Mesenchymal stem cell (in vitro differentiated cells and primary cell): ENCODE measurements around the gene FBXL7.
A peak's percentile ranks its signal among the peaks of the same experiment; 100 is the strongest.

Experiments
- DNase-seq: peaks from one replicate; pipeline ENCODE4 v3.0.0-alpha.2; 2013
- H2AFZ ChIP-seq: one replicate; pipeline ENCODE4 v1.6.1; 2013; ENCODE audit warnings: low read depth, mild to moderate bottlenecking, control low read depth, inconsistent platforms, low read length, moderate library complexity
- H2AK5ac ChIP-seq: 2 replicates; pipeline ENCODE4 v1.6.1; 2013; ENCODE audit warnings: low read length, moderate library complexity, mild to moderate bottlenecking, inconsistent platforms; ENCODE audit not compliant: severe bottlenecking
- H2BK120ac ChIP-seq: one replicate; pipeline ENCODE4 v1.6.1; 2013; ENCODE audit warnings: low read depth, mild to moderate bottlenecking, inconsistent platforms, low read length, moderate library complexity
- H2BK12ac ChIP-seq, 2 experiments: one replicate each; pipeline ENCODE4 v1.6.1; 2013; ENCODE audit warnings: inconsistent platforms in 2 of 2, low read length in 2 of 2, mild to moderate bottlenecking in 2 of 2, moderate library complexity in 2 of 2, control low read depth in 1 of 2
- H2BK15ac ChIP-seq: one replicate; pipeline ENCODE4 v1.6.1; 2013; ENCODE audit warnings: mild to moderate bottlenecking, low read depth, inconsistent platforms; ENCODE audit not compliant: poor library complexity, severe bottlenecking
- H2BK5ac ChIP-seq: 2 replicates; pipeline ENCODE4 v1.6.1; 2013; ENCODE audit warnings: low read depth, mild to moderate bottlenecking, low read length, control low read depth, inconsistent platforms; ENCODE audit not compliant: poor library complexity, severe bottlenecking
- H3K14ac ChIP-seq, 2 experiments: one replicate each; pipeline ENCODE4 v1.6.1; 2013; ENCODE audit warnings: inconsistent platforms in 2 of 2, low read length in 2 of 2, control low read depth in 1 of 2, mild to moderate bottlenecking in 1 of 2, moderate library complexity in 1 of 2
- H3K18ac ChIP-seq, 2 experiments: one replicate each; pipeline ENCODE4 v1.6.1; 2013; ENCODE audit warnings: inconsistent platforms in 2 of 2, low read length in 2 of 2, control low read depth in 1 of 2, low read depth in 1 of 2, mild to moderate bottlenecking in 1 of 2
- H3K23ac ChIP-seq, 2 experiments: one replicate each; pipeline ENCODE4 v1.6.1; 2013; ENCODE audit warnings: inconsistent platforms in 2 of 2, low read length in 2 of 2, mild to moderate bottlenecking in 2 of 2, moderate library complexity in 2 of 2, control low read depth in 1 of 2
- H3K27ac ChIP-seq: 2 replicates; pipeline ENCODE4 v1.5.1; 2013; ENCODE audit warnings: mild to moderate bottlenecking, moderate library complexity, low read length, control low read depth, inconsistent platforms; ENCODE audit not compliant: poor library complexity, severe bottlenecking
- H3K27me3 ChIP-seq, 2 experiments: 2 replicates each; pipeline versions ENCODE4 v1.6.1 to v1.7.0; 2013; ENCODE audit warnings: low read length in 2 of 2, mild to moderate bottlenecking in 2 of 2, moderate library complexity in 2 of 2, control low read depth in 1 of 2, inconsistent platforms in 1 of 2; ENCODE audit not compliant: control insufficient read depth in 1 of 2, insufficient read depth in 1 of 2
- H3K36me3 ChIP-seq, 2 experiments: 2 replicates each; pipeline versions ENCODE4 v1.6.1 to v1.7.0; 2013; ENCODE audit warnings: low read length in 2 of 2, control low read depth in 1 of 2, inconsistent platforms in 1 of 2, low read depth in 1 of 2, mild to moderate bottlenecking in 1 of 2; ENCODE audit not compliant: insufficient read depth in 2 of 2, control insufficient read depth in 1 of 2
- H3K4ac ChIP-seq, 2 experiments: one replicate each; pipeline ENCODE4 v1.6.1; 2013; ENCODE audit warnings: inconsistent platforms in 2 of 2, low read length in 2 of 2, mild to moderate bottlenecking in 2 of 2, moderate library complexity in 2 of 2, control low read depth in 1 of 2, low read depth in 1 of 2
- H3K4me1 ChIP-seq: 2 replicates; pipeline ENCODE4 v1.6.1; 2013; ENCODE audit warnings: low read depth, low read length, control low read depth; ENCODE audit not compliant: control insufficient read depth, insufficient read depth
- H3K4me2 ChIP-seq: 2 replicates; pipeline ENCODE4 v1.6.1; 2013; ENCODE audit warnings: low read length, mild to moderate bottlenecking, inconsistent platforms; ENCODE audit not compliant: poor library complexity, severe bottlenecking
- H3K4me3 ChIP-seq, 2 experiments: 2 replicates each; pipeline versions ENCODE4 v1.5.1 to v1.7.0; 2013; ENCODE audit warnings: low read length in 2 of 2, mild to moderate bottlenecking in 2 of 2, control low read depth in 1 of 2, low read depth in 1 of 2; ENCODE audit not compliant: insufficient read depth in 1 of 2
- H3K79me1 ChIP-seq: replicated peaks from 2 replicates; pipeline ENCODE4 v1.6.1; 2013; ENCODE audit warnings: mild to moderate bottlenecking, control low read depth, low read length, inconsistent platforms; ENCODE audit not compliant: poor library complexity, severe bottlenecking
- H3K9ac ChIP-seq: 2 replicates; pipeline ENCODE4 v1.7.0; 2013; ENCODE audit warnings: mild to moderate bottlenecking, low read length, moderate library complexity
- H3K9me3 ChIP-seq: 2 replicates; pipeline ENCODE4 v1.7.0; 2013; ENCODE audit warnings: mild to moderate bottlenecking, low read length; ENCODE audit not compliant: control insufficient read depth
- H4K8ac ChIP-seq: one replicate; pipeline ENCODE4 v1.6.1; 2013; ENCODE audit warnings: inconsistent platforms, mild to moderate bottlenecking, low read length, moderate library complexity
- H4K91ac ChIP-seq: one replicate; pipeline ENCODE4 v1.6.1; 2013; ENCODE audit warnings: mild to moderate bottlenecking, low read length, inconsistent platforms
- WGBS: methylation state at CpG from one replicate; pipeline ENCODE4 v1.1.7; 2013; ENCODE audit warnings: mixed read lengths; 5-methylcytosine and 5-hydroxymethylcytosine counted together

Gene FBXL7

GRCh38 chr5:15901151-15901550 is 401.2 kb downstream of the FBXL7 start:
- Histone ChIP-seq H3K9ac (no peak overlapping the region), H3K14ac (no peak overlapping the region), H3K9me3 (no peaks in the 10 kb centered on the region), H2AFZ (no peak overlapping the region), H3K23ac (no peak overlapping the region), H2AK5ac (no peak overlapping the region), H3K18ac (no peak overlapping the region), H2BK120ac (no peak overlapping the region), H2BK12ac (peak overlapping the region in 1 of 2 experiments; percentile 18), H3K27ac (no peak overlapping the region), H2BK5ac (no peak overlapping the region), H3K4me1 (no peaks in the 10 kb centered on the region), H3K36me3 (no peaks in the 10 kb centered on the region), H4K91ac (no peak overlapping the region), H4K8ac (no peak overlapping the region), H3K4me3 (no peak overlapping the region), H3K4ac (no peak overlapping the region), H3K79me1 (peaks cover 16% of the 10 kb centered on the region), H3K4me2 (no peak overlapping the region), H2BK15ac (no peak overlapping the region), H3K27me3 (no peaks in the 10 kb centered on the region)
- DNase-seq: no peak
- 49% methylated on average over 2 of the region's 2 CpGs for WGBS

GRCh38 chr5:15902066-15902465 is 402.1 kb downstream of the FBXL7 start:
- no peaks in the 10 kb centered on the region for H3K27me3 ChIP-seq
- H3K9me3 ChIP-seq: no peaks in the 10 kb centered on the region
- H3K4me2 ChIP-seq: no peak overlapping the region
- no peak overlapping the region for H2BK12ac ChIP-seq
- H3K79me1 ChIP-seq: peaks cover 14% of the 10 kb centered on the region
- no peaks in the 10 kb centered on the region for H3K4me1 ChIP-seq
- peak; percentile 37 for DNase-seq
- no peak overlapping the region for H2AFZ ChIP-seq
- H3K27ac ChIP-seq: no peak overlapping the region
- 7% methylated on average over 2 of the region's 6 CpGs for WGBS
- no peaks in the 10 kb centered on the region for H3K36me3 ChIP-seq
- no peak overlapping the region for H2AK5ac ChIP-seq
- H2BK120ac ChIP-seq: peak overlapping the region; percentile 79
- H3K4ac ChIP-seq: no peak overlapping the region
- no peak overlapping the region for H2BK5ac ChIP-seq
- no peak overlapping the region for H4K91ac ChIP-seq
- H3K14ac ChIP-seq: no peak overlapping the region
- no peak overlapping the region for H4K8ac ChIP-seq
- peak overlapping the region in 1 of 2 experiments; percentile 33 for H3K18ac ChIP-seq
- no peak overlapping the region for H3K4me3 ChIP-seq
- no peak overlapping the region for H3K9ac ChIP-seq
- H2BK15ac ChIP-seq: no peak overlapping the region
- no peak overlapping the region for H3K23ac ChIP-seq

GRCh38 chr5:15904899-15905830 is 405.2 kb downstream of the FBXL7 start:
- no peak overlapping the region for H2BK120ac ChIP-seq
- no peak overlapping the region for H3K4me3 ChIP-seq
- peaks cover 8% of the 10 kb centered on the region for H3K79me1 ChIP-seq
- H3K23ac ChIP-seq: no peak overlapping the region
- no peak overlapping the region for H3K27ac ChIP-seq
- H3K4me2 ChIP-seq: no peak overlapping the region
- no peaks in the 10 kb centered on the region for H3K4me1 ChIP-seq
- WGBS: 100% methylated on average over 2 of the region's 2 CpGs
- no peak overlapping the region for H3K4ac ChIP-seq
- no peak overlapping the region for H4K91ac ChIP-seq
- no peak overlapping the region for H2BK15ac ChIP-seq
- no peaks in the 10 kb centered on the region for H3K27me3 ChIP-seq
- no peaks in the 10 kb centered on the region for H3K36me3 ChIP-seq
- no peak overlapping the region for H3K18ac ChIP-seq
- H2BK5ac ChIP-seq: no peak overlapping the region
- no peak for DNase-seq
- H3K9ac ChIP-seq: no peak overlapping the region
- no peak overlapping the region for H2AFZ ChIP-seq
- no peaks in the 10 kb centered on the region for H3K9me3 ChIP-seq
- H4K8ac ChIP-seq: no peak overlapping the region
- H2AK5ac ChIP-seq: no peak overlapping the region
- H2BK12ac ChIP-seq: no peak overlapping the region
- no peak overlapping the region for H3K14ac ChIP-seq

GRCh38 chr5:15914638-15915037 is 414.7 kb downstream of the FBXL7 start:
- Histone ChIP-seq H2BK120ac (no peak overlapping the region), H2BK15ac (no peak overlapping the region), H3K36me3 (no peaks in the 10 kb centered on the region), H3K23ac (no peak overlapping the region), H2AFZ (no peak overlapping the region), H2BK5ac (no peak overlapping the region), H3K4me2 (no peak overlapping the region), H3K27ac (no peak overlapping the region), H2AK5ac (no peak overlapping the region), H3K14ac (no peak overlapping the region), H3K9me3 (no peaks in the 10 kb centered on the region), H3K27me3 (no peaks in the 10 kb centered on the region), H3K18ac (no peak overlapping the region), H3K4me1 (no peaks in the 10 kb centered on the region), H3K4ac (no peak overlapping the region), H3K9ac (peak overlapping the region; percentile 86), H2BK12ac (no peak overlapping the region), H3K4me3 (peak overlapping the region in 1 of 2 experiments; percentile 75), H4K91ac (no peak overlapping the region), H4K8ac (no peak overlapping the region), H3K79me1 (peaks cover 21% of the 10 kb centered on the region)
- WGBS: 90% methylated on average over 3 of the region's 3 CpGs
- DNase-seq: no peak
